T-helper 2 cell treated with Interferon-gamma antibody and Interleukin-4, amounts not matched to agents 5 μg/mL and 100 μg/mL, for 36 hours (primary cell): Measurements from ENCODE around the gene RTN3.
"Not testable (repeated sequence)": the region's sequence is repeated elsewhere in the genome, so short reads cannot be mapped to it uniquely, and the experiment has no call there.

Experiments used
- DNase-seq: peaks from one replicate; pipeline ENCODE4 v3.0.0; 2021; ENCODE audit warnings: low spot score
- H3K27ac Mint-ChIP-seq: one replicate; pipeline ENCODE4 v1.8.0; 2021; ENCODE audit warnings: mild to moderate bottlenecking, mixed read lengths
- H3K27me3 Mint-ChIP-seq: one replicate; pipeline ENCODE4 v1.8.0; 2021; ENCODE audit warnings: low read depth, mixed read lengths
- H3K36me3 Mint-ChIP-seq: one replicate; pipeline ENCODE4 v1.8.0; 2021; ENCODE audit warnings: low read depth, mixed read lengths
- H3K4me1 Mint-ChIP-seq: one replicate; pipeline ENCODE4 v1.8.0; 2021; ENCODE audit warnings: low read depth, mixed read lengths
- H3K4me3 Mint-ChIP-seq: one replicate; pipeline ENCODE4 v1.8.0; 2022; ENCODE audit warnings: mild to moderate bottlenecking, moderate library complexity, mixed read lengths
- H3K9me3 Mint-ChIP-seq: one replicate; pipeline ENCODE4 v1.8.0; 2021; ENCODE audit warnings: mixed read lengths

The RTN3 gene

GRCh38 chr11:63764679-63765647 lies 83.7 kb downstream of the RTN3 start:
- no peaks in the 10 kb centered on the region for H3K9me3 Mint-ChIP-seq
- no peak for DNase-seq
- H3K4me3 Mint-ChIP-seq, result no peak overlapping the region
- peaks cover 2% of the 10 kb centered on the region for H3K36me3 Mint-ChIP-seq
- peaks cover 9% of the 10 kb centered on the region for H3K27me3 Mint-ChIP-seq
- H3K27ac Mint-ChIP-seq, result peak overlapping the region; percentile 20
- peaks cover 7% of the 10 kb centered on the region for H3K4me1 Mint-ChIP-seq

GRCh38 chr11:63765688-63766241 lies 84.5 kb downstream of the RTN3 start:
- Mint-ChIP-seq H3K4me3 (no peak overlapping the region), H3K9me3 (no peaks in the 10 kb centered on the region), H3K27me3 (peaks cover 17% of the 10 kb centered on the region), H3K36me3 (peaks cover 4% of the 10 kb centered on the region), H3K4me1 (peaks cover 7% of the 10 kb centered on the region), H3K27ac (no peak overlapping the region)
- DNase-seq, result no peak

GRCh38 chr11:63766531-63767235 lies 85.4 kb downstream of the RTN3 start:
- Mint-ChIP-seq H3K27me3 (peaks cover 23% of the 10 kb centered on the region), H3K9me3 (no peaks in the 10 kb centered on the region), H3K4me3 (peak overlapping the region; percentile 98), H3K27ac (peak overlapping the region; percentile 20), H3K36me3 (peaks cover 4% of the 10 kb centered on the region), H3K4me1 (peaks cover 7% of the 10 kb centered on the region)
- no peak for DNase-seq

- peaks cover 4% of the 10 kb centered on the region for H3K36me3 Mint-ChIP-seq
- peaks cover 7% of the 10 kb centered on the region for H3K4me1 Mint-ChIP-seq
- peak overlapping the region; percentile 98 for H3K4me3 Mint-ChIP-seq
- H3K27ac Mint-ChIP-seq, result peak overlapping the region; percentile 87
- DNase-seq, result no peak
- peaks cover 26% of the 10 kb centered on the region for H3K27me3 Mint-ChIP-seq
- no peaks in the 10 kb centered on the region for H3K9me3 Mint-ChIP-seq
These were observed 85.9 kb downstream of the RTN3 start for GRCh38 chr11:63767267-63767564.

- H3K27ac Mint-ChIP-seq, result peak overlapping the region; percentile 87
- peak; percentile 40 for DNase-seq
- peaks cover 31% of the 10 kb centered on the region for H3K27me3 Mint-ChIP-seq
- H3K36me3 Mint-ChIP-seq, result peaks cover 4% of the 10 kb centered on the region
- peaks cover 7% of the 10 kb centered on the region for H3K4me1 Mint-ChIP-seq
- peak overlapping the region; percentile 98 for H3K4me3 Mint-ChIP-seq
- H3K9me3 Mint-ChIP-seq, result no peaks in the 10 kb centered on the region
These were observed 86.4 kb downstream of the RTN3 start for GRCh38 chr11:63767565-63768236.

GRCh38 chr11:63768237-63769041 lies 87.1 kb downstream of the RTN3 start, which contains the start of gene ZFTA:
Gene ZFTA, minus strand, starts transcription at chr11:63768775. Its CDS starts 153 bp downstream, at chr11:63768622.
- Mint-ChIP-seq H3K4me1 (peaks cover 7% of the 10 kb centered on the region), H3K9me3 (no peaks in the 10 kb centered on the region), H3K27me3 (peaks cover 36% of the 10 kb centered on the region)

GRCh38 chr11:63769042-63769713 lies 87.9 kb downstream of the RTN3 start:
- H3K4me3 Mint-ChIP-seq, result no peak overlapping the region
- peaks cover 7% of the 10 kb centered on the region for H3K4me1 Mint-ChIP-seq
- H3K27ac Mint-ChIP-seq, result no peak overlapping the region
- no peaks in the 10 kb centered on the region for H3K9me3 Mint-ChIP-seq
- peaks cover 41% of the 10 kb centered on the region for H3K27me3 Mint-ChIP-seq
- peak; percentile 47 for DNase-seq
- peaks cover 4% of the 10 kb centered on the region for H3K36me3 Mint-ChIP-seq

More at GRCh38 chr11:63768237-63769041, 87.1 kb downstream of the RTN3 start, which contains the start of gene ZFTA:
- DNase-seq, result peak; percentile 54
- peak within 1 kb of the TSS; percentile 87 for H3K27ac Mint-ChIP-seq
- H3K36me3 Mint-ChIP-seq, result peaks cover 4% of the 10 kb centered on the region
- peak within 1 kb of the TSS; percentile 98 for H3K4me3 Mint-ChIP-seq

GRCh38 chr11:63769714-63770455 lies 88.6 kb downstream of the RTN3 start:
- Mint-ChIP-seq H3K36me3 (peaks cover 4% of the 10 kb centered on the region), H3K4me3 (peak overlapping the region; percentile 62), H3K27me3 (peaks cover 42% of the 10 kb centered on the region), H3K27ac (no peak overlapping the region), H3K9me3 (no peaks in the 10 kb centered on the region), H3K4me1 (peaks cover 7% of the 10 kb centered on the region)
- DNase-seq, result no peak

GRCh38 chr11:63770763-63771162 lies 89.5 kb downstream of the RTN3 start:
- H3K36me3 Mint-ChIP-seq, result peaks cover 4% of the 10 kb centered on the region
- no peak for DNase-seq
- no peak overlapping the region for H3K27ac Mint-ChIP-seq
- H3K4me1 Mint-ChIP-seq, result peaks cover 7% of the 10 kb centered on the region
- H3K27me3 Mint-ChIP-seq, result peaks cover 44% of the 10 kb centered on the region
- no peaks in the 10 kb centered on the region for H3K9me3 Mint-ChIP-seq
- H3K4me3 Mint-ChIP-seq, result no peak overlapping the region

GRCh38 chr11:63771741-63772318 lies 90.5 kb downstream of the RTN3 start:
- not testable (repeated sequence) for H3K9me3 Mint-ChIP-seq, H3K4me1 Mint-ChIP-seq, H3K4me3 Mint-ChIP-seq, H3K36me3 Mint-ChIP-seq, H3K27ac Mint-ChIP-seq, DNase-seq
- H3K27me3 Mint-ChIP-seq, result peaks cover 44% of the 10 kb centered on the region

GRCh38 chr11:63775191-63775590 lies 93.9 kb downstream of the RTN3 start:
- Mint-ChIP-seq H3K4me3 (no peak overlapping the region), H3K36me3 (peaks cover under 1% of the 10 kb centered on the region), H3K9me3 (no peaks in the 10 kb centered on the region), H3K27me3 (peaks cover 44% of the 10 kb centered on the region), H3K4me1 (no peaks in the 10 kb centered on the region), H3K27ac (no peak overlapping the region)
- no peak for DNase-seq

GRCh38 chr11:63779039-63779438 lies 97.7 kb downstream of the RTN3 start:
- H3K36me3 Mint-ChIP-seq, result no peaks in the 10 kb centered on the region
- H3K4me3 Mint-ChIP-seq, result no peak overlapping the region
- peaks cover 15% of the 10 kb centered on the region for H3K27me3 Mint-ChIP-seq
- H3K9me3 Mint-ChIP-seq, result no peaks in the 10 kb centered on the region
- no peaks in the 10 kb centered on the region for H3K4me1 Mint-ChIP-seq
- no peak overlapping the region for H3K27ac Mint-ChIP-seq
- no peak for DNase-seq
